Osteoblast (primary cell): ENCODE results near the gene RNLS. TPM values are rescaled to one million over a fixed set of nuclear protein-coding genes. Genes with fewer than 3 reads are reported as not detected.

Experiments
- DNase-seq: peaks from one replicate; pipeline ENCODE4 v3.0.0; 2011; ENCODE audit warnings: low spot score, mixed read lengths; ENCODE audit not compliant: insufficient read length; ENCODE audit errors: missing footprints
- H2AFZ ChIP-seq: 2 replicates; pipeline ENCODE4 v1.6.0; 2011; ENCODE audit warnings: mild to moderate bottlenecking, low read length
- H3K27ac ChIP-seq: 2 replicates; pipeline ENCODE4 v1.5.1; 2011; ENCODE audit warnings: mild to moderate bottlenecking, low read depth, low read length, moderate library complexity
- H3K27me3 ChIP-seq: 2 replicates; pipeline ENCODE4 v1.6.0; 2012; ENCODE audit warnings: mild to moderate bottlenecking, control low read depth, inconsistent platforms, low read length, moderate library complexity; ENCODE audit not compliant: insufficient read depth
- H3K36me3 ChIP-seq: 2 replicates; pipeline ENCODE4 v1.5.1; 2011; ENCODE audit warnings: mild to moderate bottlenecking, low read length, control low read depth, moderate library complexity; ENCODE audit not compliant: insufficient read depth
- H3K4me1 ChIP-seq: 2 replicates; pipeline ENCODE4 v1.5.1; 2011; ENCODE audit warnings: mild to moderate bottlenecking, low read length, control low read depth, moderate library complexity; ENCODE audit not compliant: insufficient read depth
- H3K4me2 ChIP-seq: 2 replicates; pipeline ENCODE4 v1.6.0; 2011; ENCODE audit warnings: mild to moderate bottlenecking, low read length; ENCODE audit not compliant: insufficient read depth
- H3K4me3 ChIP-seq: fragments of 200-600 bp; sonication (generic); 3 replicates; pipeline ENCODE4 v1.5.1; 2012; ENCODE audit warnings: mild to moderate bottlenecking, low read length, inconsistent platforms; ENCODE audit not compliant: insufficient read depth
- H3K79me2 ChIP-seq: 2 replicates; pipeline ENCODE4 v1.6.0; 2012; ENCODE audit warnings: mild to moderate bottlenecking, low read length, control low read depth, inconsistent platforms; ENCODE audit not compliant: insufficient read depth
- H3K9me3 ChIP-seq: 2 replicates; pipeline ENCODE4 v1.5.1; 2011; ENCODE audit warnings: low read depth, low read length, control low read depth
- H4K20me1 ChIP-seq: 2 replicates; pipeline ENCODE4 v1.6.0; 2012; ENCODE audit warnings: mild to moderate bottlenecking, low read length, control low read depth; ENCODE audit not compliant: insufficient read depth
- CTCF ChIP-seq: IDR thresholded peaks from 2 replicates; pipeline ENCODE4 v1.5.1; 2011; ENCODE audit warnings: mild to moderate bottlenecking, low read depth, low read length, moderate library complexity; ENCODE audit errors: extremely low read depth
- total RNA-seq: library from RNA; depleted of rRNA; stranded (reverse); fragments of >200 nt; gene quantifications from 2 replicates; pipeline ENCODE4 v1.2.3, GENCODE V29; 2012

RNLS gene
- total RNA-seq, 1 donor, result 22.4 TPM

GRCh38 chr10:88618496-88618895 is 35.4 kb upstream of the RNLS start:
- no peak overlapping the region for H3K4me3 ChIP-seq
- H3K27ac ChIP-seq, result no peak overlapping the region
- DNase-seq, result no peak
- no peak overlapping the region for H3K4me2 ChIP-seq
- H3K36me3 ChIP-seq, result no peaks in the 10 kb centered on the region
- no peak overlapping the region for H2AFZ ChIP-seq
- H3K79me2 ChIP-seq, result no peaks in the 10 kb centered on the region
- no peaks in the 10 kb centered on the region for H3K27me3 ChIP-seq
- H3K9me3 ChIP-seq, result no peaks in the 10 kb centered on the region
- no peak for TF ChIP-seq CTCF
- peaks cover 2% of the 10 kb centered on the region for H3K4me1 ChIP-seq
- no peaks in the 10 kb centered on the region for H4K20me1 ChIP-seq

GRCh38 chr10:88617772-88618300 is 34.7 kb upstream of the RNLS start:
- no peak for TF ChIP-seq CTCF

GRCh38 chr10:88616250-88616977 is 33.3 kb upstream of the RNLS start:
- no peaks in the 10 kb centered on the region for H4K20me1 ChIP-seq
- H3K4me2 ChIP-seq, result no peak overlapping the region
- H3K27ac ChIP-seq, result no peak overlapping the region
- no peaks in the 10 kb centered on the region for H3K9me3 ChIP-seq
- H3K4me3 ChIP-seq, result no peak overlapping the region
- H3K79me2 ChIP-seq, result no peaks in the 10 kb centered on the region
- H2AFZ ChIP-seq, result peak overlapping the region; percentile 77
- H3K36me3 ChIP-seq, result no peaks in the 10 kb centered on the region
- TF ChIP-seq CTCF, result no peak
- H3K27me3 ChIP-seq, result no peaks in the 10 kb centered on the region
- peaks cover 2% of the 10 kb centered on the region for H3K4me1 ChIP-seq
- DNase-seq, result no peak

More at GRCh38 chr10:88617772-88618300, 34.7 kb upstream of the RNLS start:
- no peaks in the 10 kb centered on the region for H3K27me3 ChIP-seq
- H3K27ac ChIP-seq, result no peak overlapping the region
- H3K4me1 ChIP-seq, result peaks cover 2% of the 10 kb centered on the region
- no peaks in the 10 kb centered on the region for H3K9me3 ChIP-seq
- no peaks in the 10 kb centered on the region for H3K79me2 ChIP-seq
- no peak overlapping the region for H3K4me2 ChIP-seq
- no peak for DNase-seq
- no peaks in the 10 kb centered on the region for H3K36me3 ChIP-seq
- no peaks in the 10 kb centered on the region for H4K20me1 ChIP-seq
- no peak overlapping the region for H2AFZ ChIP-seq
- H3K4me3 ChIP-seq, result no peak overlapping the region

- no peak overlapping the region for H3K4me2 ChIP-seq
- H2AFZ ChIP-seq, result peak overlapping the region; percentile 5
- H3K36me3 ChIP-seq, result no peaks in the 10 kb centered on the region
- TF ChIP-seq CTCF, result no peak
- H3K27ac ChIP-seq, result no peak overlapping the region
- H4K20me1 ChIP-seq, result no peaks in the 10 kb centered on the region
- H3K4me3 ChIP-seq, result no peak overlapping the region
- H3K4me1 ChIP-seq, result no peaks in the 10 kb centered on the region
- H3K79me2 ChIP-seq, result no peaks in the 10 kb centered on the region
- no peaks in the 10 kb centered on the region for H3K9me3 ChIP-seq
- DNase-seq, result no peak
- no peaks in the 10 kb centered on the region for H3K27me3 ChIP-seq
Measured at GRCh38 chr10:88608780-88609179, 25.7 kb upstream of the RNLS start.
